Upper lobe of left lung (tissue), 6 donors: ENCODE data around the gene FANCC. TPM values are rescaled to one million over a fixed set of nuclear protein-coding genes. Genes with fewer than 3 reads are reported as not detected.
"Not testable (repeated sequence)": the region's sequence is repeated elsewhere in the genome, so short reads cannot be mapped to it uniquely, and the experiment has no call there.

Source experiments
- ATAC-seq, 2 donors: fragments of 200-7000 bp; cut with Tn5 transposase; one replicate each; pipeline ENCODE4 v1.9.1; 2022; ENCODE audit warnings: mild to moderate bottlenecking in 2 of 2, moderate library complexity in 2 of 2; ENCODE audit not compliant: low FRiP score in 2 of 2
- DNase-seq, 2 donors: peaks; one replicate each; pipeline ENCODE4 v3.0.0-alpha.2; 2019 to 2020
- H3K27ac ChIP-seq, 4 donors: fragments of 200-600 bp; sonication (generic); one replicate each; pipeline ENCODE4 v1.5.1; 2016 to 2019
- H3K27me3 ChIP-seq, 4 donors: fragments of 200-600 bp; sonication (generic); one replicate each; pipeline ENCODE4 v1.5.1; 2017 to 2019
- H3K36me3 ChIP-seq, 4 donors: fragments of 200-600 bp; sonication (generic); one replicate each; pipeline ENCODE4 v1.5.1; 2016 to 2019
- H3K4me1 ChIP-seq, 4 donors: fragments of 200-600 bp; sonication (generic); one replicate each; pipeline ENCODE4 v1.5.1; 2018 to 2019
- H3K4me3 ChIP-seq, 4 donors: fragments of 200-600 bp; sonication (generic); one replicate each; pipeline ENCODE4 v1.5.1; 2017 to 2019; ENCODE audit warnings: mild to moderate bottlenecking in 2 of 4, moderate library complexity in 1 of 4
- H3K9me3 ChIP-seq, 4 donors: fragments of 200-600 bp; sonication (generic); one replicate each; pipeline ENCODE4 v1.5.1; 2018 to 2019
- EP300 ChIP-seq, 4 donors: sonication (generic); formaldehyde crosslinking; IDR thresholded peaks; one replicate each; pipeline ENCODE4 v1.5.1; 2017; ENCODE audit warnings: antibody characterized with exemption in 4 of 4, control low read depth in 2 of 4
- POLR2A ChIP-seq, 4 donors: fragments of 450-650 bp; IDR thresholded peaks; one replicate each; pipeline ENCODE4 v1.5.1; 2016 to 2017; ENCODE audit warnings: antibody characterized with exemption in 4 of 4, mild to moderate bottlenecking in 2 of 4
- POLR2AphosphoS5 ChIP-seq, 2 donors: sonication (generic); formaldehyde crosslinking; IDR thresholded peaks; one replicate each; pipeline ENCODE4 v1.5.1; 2017; ENCODE audit warnings: antibody characterized with exemption in 2 of 2
- WGBS, 2 donors: methylation state at CpG; one replicate each; pipeline ENCODE4 v1.1.5; 2017 to 2018; 5-methylcytosine and 5-hydroxymethylcytosine counted together
- total RNA-seq, 6 donors: library from RNA; depleted of rRNA in 4 of 6; stranded (reverse); fragments of >200 nt in 4 of 6; gene quantifications; one replicate each; pipeline versions ENCODE4 v1.1.0 to v1.2.1, GENCODE V29; 2016 to 2021
- TF ChIP-seq, protein P1 (sequence below), 6 experiments: fragments of 450-650 bp in 4 of 6; fragments of 200-600 bp in 2 of 6; sonication (generic) in 2 of 6; IDR thresholded peaks; one replicate each; pipeline ENCODE4 v1.5.1; 2016 to 2019; ENCODE audit warnings: antibody characterized with exemption in 6 of 6
- donor health status: DM: no; HTN: no; CAD: no; lungs with moderate emphysema.
- donor health status: DM: no; HTN: yes; CAD: no; lungs with severe emphysema.

FANCC gene
- total RNA-seq, 6 donors from 2014 or later, result 6.7 to 27.2 (median 10.8) TPM

DNA sequence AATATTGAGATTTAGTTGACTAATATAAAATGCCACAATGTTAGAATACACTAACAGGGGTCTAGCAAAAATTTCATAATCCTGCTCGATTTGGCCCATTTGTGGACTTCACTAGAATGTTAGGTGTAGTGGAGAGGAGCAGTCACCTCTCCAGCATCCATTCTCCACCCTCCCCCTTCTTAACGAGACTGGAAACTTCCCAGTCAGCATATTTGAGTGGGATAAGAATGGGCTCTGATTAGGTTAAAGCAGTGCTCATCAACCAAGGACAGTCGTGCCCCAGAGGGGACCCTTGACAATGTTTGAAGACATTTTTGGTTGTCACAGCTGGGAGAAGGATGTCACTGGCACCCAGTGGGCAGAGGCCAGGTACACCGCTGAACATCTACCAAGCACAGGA, 46.7 kb downstream of the FANCC start:
- ATAC-seq, result no peak
- 65 to 75% methylated on average over 3 to 4 of the region's 4 CpGs for WGBS, 2 donors
- no peak overlapping the region for H3K27ac ChIP-seq

DNA sequence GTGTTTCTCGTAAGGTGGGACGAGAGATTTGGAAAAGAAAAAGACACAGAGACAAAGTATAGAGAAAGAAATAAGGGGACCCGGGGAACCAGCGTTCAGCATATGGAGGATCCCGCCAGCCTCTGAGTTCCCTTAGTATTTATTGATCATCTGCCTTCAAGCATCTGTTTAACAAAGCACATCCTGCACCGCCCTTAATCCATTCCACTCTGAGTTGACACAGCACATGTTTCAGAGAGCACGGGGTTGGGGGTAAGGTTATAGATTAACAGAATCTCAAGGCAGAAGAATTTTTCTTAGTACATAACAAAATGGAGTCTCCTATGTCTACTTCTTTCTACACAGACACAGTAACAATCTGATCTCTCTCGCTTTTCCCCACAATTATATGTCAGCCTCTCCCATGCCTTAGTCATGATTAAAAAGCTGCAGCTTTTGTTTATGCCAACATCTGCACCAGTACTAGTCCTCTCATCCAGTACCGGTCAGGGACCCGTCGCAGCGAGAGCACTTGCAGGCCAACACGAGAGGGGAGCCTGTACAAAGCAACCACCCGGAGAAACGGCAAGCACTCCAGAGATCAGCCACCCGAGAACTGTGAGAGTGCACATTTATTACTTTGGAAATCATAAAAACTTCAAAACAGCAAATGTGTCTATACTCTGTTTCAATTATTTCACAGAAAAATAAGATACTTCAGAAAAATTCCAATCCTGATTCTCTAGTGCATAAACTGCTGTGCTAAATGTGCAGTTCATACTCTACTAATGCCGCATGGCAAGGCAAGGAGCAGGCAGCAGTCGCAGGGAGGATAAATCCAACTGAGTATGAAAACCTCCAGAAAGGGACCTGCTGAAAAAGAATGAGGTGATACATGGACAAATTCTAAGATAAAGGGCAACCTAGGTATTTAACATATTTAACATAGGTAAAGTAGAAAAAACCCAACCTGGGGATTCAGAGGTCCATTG, 47.4 kb downstream of the FANCC start:
- 75 to 78% methylated on average over 13 to 18 of the region's 18 CpGs for WGBS, 2 donors
- H3K27me3 ChIP-seq, H3K4me3 ChIP-seq, H3K36me3 ChIP-seq, DNase-seq, ATAC-seq, H3K9me3 ChIP-seq, H3K4me1 ChIP-seq, H3K27ac ChIP-seq: not testable (repeated sequence)

More for the DNA sequence above, 46.7 kb downstream of the FANCC start:
- TF ChIP-seq POLR2A (IDR thresholded peaks at IDR 0.05) (no peak), EP300 (IDR thresholded peaks at IDR 0.05) (no peak), POLR2AphosphoS5 (IDR thresholded peaks at IDR 0.05) (no peak)
- TF ChIP-seq, protein P1, sequence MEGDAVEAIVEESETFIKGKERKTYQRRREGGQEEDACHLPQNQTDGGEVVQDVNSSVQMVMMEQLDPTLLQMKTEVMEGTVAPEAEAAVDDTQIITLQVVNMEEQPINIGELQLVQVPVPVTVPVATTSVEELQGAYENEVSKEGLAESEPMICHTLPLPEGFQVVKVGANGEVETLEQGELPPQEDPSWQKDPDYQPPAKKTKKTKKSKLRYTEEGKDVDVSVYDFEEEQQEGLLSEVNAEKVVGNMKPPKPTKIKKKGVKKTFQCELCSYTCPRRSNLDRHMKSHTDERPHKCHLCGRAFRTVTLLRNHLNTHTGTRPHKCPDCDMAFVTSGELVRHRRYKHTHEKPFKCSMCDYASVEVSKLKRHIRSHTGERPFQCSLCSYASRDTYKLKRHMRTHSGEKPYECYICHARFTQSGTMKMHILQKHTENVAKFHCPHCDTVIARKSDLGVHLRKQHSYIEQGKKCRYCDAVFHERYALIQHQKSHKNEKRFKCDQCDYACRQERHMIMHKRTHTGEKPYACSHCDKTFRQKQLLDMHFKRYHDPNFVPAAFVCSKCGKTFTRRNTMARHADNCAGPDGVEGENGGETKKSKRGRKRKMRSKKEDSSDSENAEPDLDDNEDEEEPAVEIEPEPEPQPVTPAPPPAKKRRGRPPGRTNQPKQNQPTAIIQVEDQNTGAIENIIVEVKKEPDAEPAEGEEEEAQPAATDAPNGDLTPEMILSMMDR (IDR thresholded peaks at IDR 0.05), result no peak
- Histone ChIP-seq H3K4me1 (peaks cover 0 to 2% (median 0%) of the 10 kb centered on the region in 4 donors), H3K9me3 (no peaks in the 10 kb centered on the region), H3K36me3 (no peaks in the 10 kb centered on the region), H3K27me3 (no peaks in the 10 kb centered on the region), H3K4me3 (no peak overlapping the region)
- DNase-seq, result no peak

GRCh38 chr9:95268681-95269080, 48.8 kb downstream of the FANCC start:
- H3K27ac ChIP-seq, result no peak overlapping the region
- DNase-seq (no peak), ATAC-seq (peak in 1 of 2 donors; percentile 45)
- H3K4me1 ChIP-seq, result peaks cover 0 to 4% (median 0%) of the 10 kb centered on the region in 4 donors
- H3K4me3 ChIP-seq, result no peak overlapping the region
- 34 to 44% methylated on average over 2 of the region's 2 CpGs for WGBS, 2 donors
- H3K36me3 ChIP-seq, result no peaks in the 10 kb centered on the region
- no peaks in the 10 kb centered on the region for H3K27me3 ChIP-seq
- TF ChIP-seq, protein P1 (IDR thresholded peaks at IDR 0.05), result peak in 1 of 6 experiments; percentile 25
- no peak for TF ChIP-seq POLR2AphosphoS5 (IDR thresholded peaks at IDR 0.05)
- H3K9me3 ChIP-seq, result no peaks in the 10 kb centered on the region

- H3K4me1 ChIP-seq, result peaks cover 0 to 4% (median 0%) of the 10 kb centered on the region in 4 donors
- DNase-seq (no peak), ATAC-seq (no peak)
- 69 to 79% methylated on average over 5 of the region's 5 CpGs for WGBS, 2 donors
- TF ChIP-seq EP300 (IDR thresholded peaks at IDR 0.05), result no peak
- no peak for TF ChIP-seq POLR2AphosphoS5 (IDR thresholded peaks at IDR 0.05)
- TF ChIP-seq POLR2A (IDR thresholded peaks at IDR 0.05), result no peak
- TF ChIP-seq, protein P1 (IDR thresholded peaks at IDR 0.05), result no peak
- no peaks in the 10 kb centered on the region for H3K36me3 ChIP-seq
- no peaks in the 10 kb centered on the region for H3K27me3 ChIP-seq
- no peak overlapping the region for H3K4me3 ChIP-seq
- no peak overlapping the region for H3K27ac ChIP-seq
- no peaks in the 10 kb centered on the region for H3K9me3 ChIP-seq
Measured at GRCh38 chr9:95266649-95267048, 50.9 kb downstream of the FANCC start.

- DNase-seq (no peak), ATAC-seq (no peak)
- Histone ChIP-seq H3K27ac (no peak overlapping the region), H3K4me1 (peaks cover 0 to 4% (median 0%) of the 10 kb centered on the region in 4 donors), H3K4me3 (no peak overlapping the region), H3K36me3 (no peaks in the 10 kb centered on the region), H3K9me3 (no peaks in the 10 kb centered on the region), H3K27me3 (no peaks in the 10 kb centered on the region)
- 50 to 65% methylated on average over 3 of the region's 3 CpGs for WGBS, 2 donors
- no peak for TF ChIP-seq POLR2AphosphoS5 (IDR thresholded peaks at IDR 0.05)
- TF ChIP-seq, protein P1 (IDR thresholded peaks at IDR 0.05), result no peak
- TF ChIP-seq EP300 (IDR thresholded peaks at IDR 0.05), result no peak
- no peak for TF ChIP-seq POLR2A (IDR thresholded peaks at IDR 0.05)
Measured at GRCh38 chr9:95265960-95266359, 51.5 kb downstream of the FANCC start.
